HG03108 (cell line): ENCODE measurements around the gene PCDHB15.
"Not testable (repeated sequence)": the region's sequence is repeated elsewhere in the genome, so short reads cannot be mapped to it uniquely, and the experiment has no call there.

Experiments used
- ATAC-seq: cut with Tn5 transposase; IDR thresholded peaks from one replicate; pipeline ENCODE4 v1.9.1; 2021; ENCODE audit warnings: moderate library complexity; ENCODE audit not compliant: unreplicated experiment

PCDHB15 gene

GRCh38 chr5:141246971-141247370, 1.8 kb downstream of the PCDHB15 start:
- ATAC-seq: not testable (repeated sequence)

- ATAC-seq: not testable (repeated sequence)
Measured at GRCh38 chr5:141247434-141247833, 2.2 kb downstream of the PCDHB15 start.

- no peak for ATAC-seq
Measured at GRCh38 chr5:141250576-141250975, 5.4 kb downstream of the PCDHB15 start.

- ATAC-seq: no peak
Measured at GRCh38 chr5:141258464-141258863, 13.3 kb downstream of the PCDHB15 start.

GRCh38 chr5:141258948-141259347, 13.8 kb downstream of the PCDHB15 start:
- ATAC-seq: no peak

- no peak for ATAC-seq
Measured at GRCh38 chr5:141260458-141261237, 15.5 kb downstream of the PCDHB15 start.

- ATAC-seq: no peak
Measured at GRCh38 chr5:141261238-141261546, 16.0 kb downstream of the PCDHB15 start.

- ATAC-seq: no peak
Measured at GRCh38 chr5:141269195-141269594, 24.0 kb downstream of the PCDHB15 start.

GRCh38 chr5:141272906-141273305, 27.7 kb downstream of the PCDHB15 start:
- ATAC-seq: no peak

GRCh38 chr5:141298376-141298775, 53.2 kb downstream of the PCDHB15 start:
- ATAC-seq: no peak
